ENCODE data around the gene PALMD.

PALMD gene

DNA sequence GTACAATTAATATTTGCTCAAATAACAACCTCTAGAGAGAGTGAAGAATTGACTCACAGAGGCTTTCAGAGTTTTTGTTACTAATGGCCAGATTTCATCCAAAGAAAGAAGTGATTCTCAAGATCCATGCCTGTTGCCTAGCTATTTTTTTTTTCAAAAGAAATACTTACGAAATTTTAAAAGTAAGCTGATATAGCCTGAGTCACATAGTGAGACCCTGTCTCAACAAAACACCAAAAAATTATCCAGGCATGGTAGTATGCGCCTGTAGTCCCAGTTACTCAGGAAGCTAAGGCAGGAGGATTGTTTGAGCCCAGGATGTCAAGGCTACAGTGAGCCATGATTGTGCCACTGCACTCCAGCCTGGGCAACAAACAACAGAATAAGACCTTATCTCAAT is 14.6 kb downstream of the PALMD start:
- DNase-seq (ENCODE audit: low read depth) = no peak

DNA sequence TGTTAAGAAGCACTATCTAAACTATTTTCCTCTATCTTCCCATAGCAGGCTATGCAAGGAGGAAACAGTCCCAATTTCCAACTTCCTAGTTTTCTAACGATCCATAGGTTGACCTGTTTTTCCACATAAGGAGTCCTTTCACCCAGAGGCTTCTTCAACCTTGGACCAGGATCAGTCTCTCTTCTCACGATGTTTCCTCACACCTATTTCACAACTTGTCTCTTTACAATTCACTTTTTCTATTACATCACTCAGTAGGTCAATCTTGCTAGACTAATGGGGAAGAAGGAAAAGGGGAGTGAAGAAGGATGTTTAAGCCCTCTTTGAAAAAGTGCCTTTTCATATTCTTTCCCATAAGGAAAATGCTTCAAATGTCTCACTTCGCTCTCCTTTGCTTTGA is 15.9 kb downstream of the PALMD start:
- no peak for DNase-seq (ENCODE audit: low read depth)

DNA sequence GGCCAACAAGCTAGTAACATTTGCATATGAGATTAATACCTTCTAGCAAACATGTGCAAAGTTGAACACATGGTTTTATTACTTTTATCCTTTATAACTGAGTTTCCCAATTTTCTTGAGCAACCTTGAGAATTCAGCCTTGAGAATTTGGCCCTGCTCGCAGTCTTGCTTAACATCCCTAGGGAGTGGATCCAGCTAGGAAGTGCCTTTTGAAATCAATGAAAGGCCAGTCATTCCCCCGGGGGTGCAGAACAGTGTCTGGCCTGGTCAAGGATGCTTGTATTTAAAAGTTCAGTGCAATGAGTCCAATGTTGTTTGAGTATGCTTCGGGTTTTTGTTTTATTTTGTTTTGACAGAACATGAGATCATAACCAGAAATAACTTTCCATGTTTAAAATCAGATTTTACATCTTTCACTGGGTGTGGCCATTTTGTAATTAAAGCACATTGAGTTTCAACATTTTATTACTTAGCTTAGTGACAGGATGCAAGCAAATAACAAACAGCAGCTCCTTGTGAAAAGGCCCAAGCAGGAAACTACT is 16.7 kb downstream of the PALMD start:
- no peak for DNase-seq (ENCODE audit: low read depth)

DNA sequence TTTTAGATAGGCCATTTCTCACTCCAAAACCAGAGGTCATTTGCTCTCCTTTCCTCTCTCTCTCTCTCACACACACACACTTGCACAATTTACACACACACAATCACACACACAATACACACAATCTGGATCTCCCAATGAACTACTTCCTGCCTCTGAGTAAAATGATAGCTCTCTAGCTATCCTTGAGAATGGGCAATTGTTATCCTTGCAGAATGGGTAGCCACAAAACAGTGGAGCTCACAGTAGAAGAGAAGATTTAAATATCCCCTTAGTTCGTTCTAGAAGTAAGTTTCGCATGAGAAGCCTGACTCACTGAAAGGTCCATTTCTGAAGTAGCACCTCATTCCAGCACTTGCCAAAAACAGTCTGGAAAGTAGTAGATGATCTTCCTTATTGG is 17.6 kb downstream of the PALMD start:
- DNase-seq (ENCODE audit: low read depth) = no peak

DNA sequence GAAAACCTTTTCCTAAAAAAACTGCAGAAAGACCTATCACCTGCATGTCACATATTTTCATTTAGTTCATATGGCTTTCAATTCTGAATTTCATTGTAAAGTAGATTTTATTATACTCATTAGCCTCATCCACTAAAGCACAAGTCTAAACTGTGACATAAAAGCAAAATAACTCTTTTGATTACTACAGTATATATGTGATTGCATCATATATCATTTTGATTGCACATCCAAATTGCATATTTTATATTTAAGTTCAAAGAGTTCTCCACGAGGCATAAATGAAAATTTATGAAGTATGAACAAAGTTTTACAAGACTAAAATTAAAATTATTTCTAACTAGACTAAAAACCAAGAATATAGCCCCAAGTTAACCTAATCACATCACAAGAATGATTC is 19.3 kb downstream of the PALMD start:
- no peak for DNase-seq (ENCODE audit: low read depth)

DNA sequence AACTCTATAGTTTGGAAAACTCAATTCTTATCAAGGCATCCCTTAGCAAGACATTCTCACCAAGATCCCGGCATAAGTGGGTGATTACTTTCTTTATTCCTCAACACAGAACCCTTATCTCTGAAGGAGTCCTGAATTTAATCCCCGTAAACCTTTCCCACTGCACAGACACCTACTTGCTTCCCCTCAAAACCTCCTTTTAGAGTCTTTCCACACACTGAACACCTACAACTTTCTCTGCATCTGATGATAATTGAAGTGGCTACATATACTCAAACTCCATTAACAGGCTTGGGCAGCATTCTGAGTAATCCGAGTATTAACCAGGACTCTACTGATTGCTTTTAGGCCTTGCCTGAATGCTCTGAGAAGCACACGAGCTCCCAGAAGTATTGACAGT is 23.5 kb downstream of the PALMD start:
- no peak for DNase-seq (ENCODE audit: low read depth)

DNA sequence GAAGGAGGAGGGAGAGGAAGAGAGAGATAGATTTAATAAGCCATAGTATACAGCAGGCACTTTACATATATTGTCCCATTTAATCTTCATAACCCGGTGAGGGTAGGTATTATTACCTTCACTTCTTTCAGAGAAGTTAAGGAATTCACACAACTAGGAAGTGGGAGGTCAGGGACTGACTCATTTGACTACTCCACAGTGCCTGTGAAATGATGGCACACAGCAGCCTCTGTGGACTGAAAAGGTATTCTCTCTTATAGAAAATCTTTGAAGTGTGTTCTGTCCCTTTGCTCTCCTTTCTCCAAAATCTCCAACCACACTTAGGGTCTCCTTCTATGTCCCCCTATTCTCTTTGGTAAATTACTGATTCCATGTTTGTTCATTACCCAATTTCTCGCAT is 23.9 kb downstream of the PALMD start:
- no peak for DNase-seq (ENCODE audit: low read depth)

DNA sequence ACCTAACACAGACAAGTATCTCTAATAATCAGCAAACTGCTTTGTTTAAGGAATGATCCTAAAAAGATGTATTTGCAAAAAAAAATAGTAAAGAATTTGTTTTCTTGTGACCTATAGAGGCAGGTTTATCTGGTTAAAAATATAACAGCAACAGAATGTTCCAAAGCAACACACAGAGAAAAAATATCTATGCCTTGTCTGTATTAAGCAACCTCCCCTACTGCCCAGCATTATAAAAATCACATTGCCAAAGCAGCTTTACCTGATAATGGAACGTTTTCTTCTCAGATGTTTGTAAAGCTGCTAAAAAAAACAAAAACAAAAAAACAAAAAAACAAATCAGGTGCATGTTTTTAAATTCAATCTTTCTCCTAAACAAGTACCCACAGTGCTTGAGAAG is 24.7 kb downstream of the PALMD start:
- no peak for DNase-seq (ENCODE audit: low read depth)

DNA sequence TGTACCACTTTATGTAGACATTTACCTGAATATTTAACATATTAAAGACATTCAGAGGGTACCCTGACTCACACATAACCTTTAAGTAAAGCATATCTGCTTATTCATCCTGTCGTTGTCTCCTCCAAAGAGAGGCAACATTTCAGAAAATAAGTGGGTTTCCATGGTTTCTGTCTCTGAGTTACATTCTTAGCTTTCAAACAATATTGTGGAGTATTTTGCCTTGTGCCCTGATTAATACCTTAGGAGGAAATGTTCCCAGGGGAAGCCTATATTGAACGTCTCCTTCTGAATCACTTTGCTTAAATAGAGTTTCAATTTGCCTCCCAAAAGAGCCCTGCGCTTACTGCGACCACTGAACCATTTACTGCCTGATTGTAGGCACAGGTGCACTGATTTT is 26.1 kb downstream of the PALMD start:
- no peak for DNase-seq (ENCODE audit: low read depth)

DNA sequence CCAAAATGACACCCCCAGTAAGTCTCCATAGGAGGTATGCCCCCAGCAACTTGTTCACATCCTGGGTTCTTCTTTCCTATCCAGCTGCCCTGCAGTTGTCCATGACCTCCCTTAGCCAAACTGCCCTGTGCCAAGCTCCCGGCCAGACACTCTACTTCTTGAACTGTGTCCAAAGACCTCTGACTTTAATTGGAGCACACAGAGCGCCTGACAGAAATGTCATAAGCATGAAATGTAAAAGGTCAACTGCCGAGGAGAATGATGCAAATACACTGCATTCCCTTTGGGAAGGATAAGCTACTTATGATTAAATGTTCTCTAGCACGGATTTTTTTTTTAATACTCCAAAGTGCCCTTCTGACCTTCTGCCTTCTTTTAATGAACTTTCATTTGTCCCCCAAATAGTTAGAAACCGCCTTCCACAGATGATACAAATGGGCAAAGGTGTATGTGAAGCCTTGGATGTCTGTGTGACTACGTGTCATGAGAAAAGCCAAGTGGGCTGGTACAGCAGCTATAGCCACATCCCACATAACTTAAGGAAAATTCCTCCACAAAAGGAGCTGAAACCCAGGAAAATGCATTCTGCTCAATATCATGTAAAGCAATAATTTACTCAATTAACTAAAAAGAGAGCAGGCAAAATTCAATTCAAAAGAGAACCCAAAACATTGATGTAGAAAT is 26.8 kb downstream of the PALMD start:
- DNase-seq (ENCODE audit: low read depth) = no peak

DNA sequence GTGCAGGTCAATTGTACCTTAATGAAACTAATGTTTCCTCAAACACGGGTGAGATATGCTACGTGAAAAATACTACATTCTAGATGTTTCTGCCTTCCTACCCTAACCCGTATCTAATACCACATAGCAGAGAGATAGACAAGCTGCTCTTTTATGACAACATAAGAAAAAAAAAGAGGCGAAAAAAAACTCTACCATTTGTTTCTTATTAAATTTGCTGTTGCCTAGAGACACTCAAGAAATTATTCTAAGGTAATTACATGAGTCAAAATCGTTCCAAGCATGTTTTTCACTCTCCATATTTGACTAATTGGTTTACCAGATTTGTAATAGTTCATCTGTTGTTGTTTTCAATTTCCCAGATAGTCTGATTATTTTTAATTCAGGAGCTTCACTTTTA is 27.4 kb downstream of the PALMD start:
- DNase-seq (ENCODE audit: low read depth) = no peak

DNA sequence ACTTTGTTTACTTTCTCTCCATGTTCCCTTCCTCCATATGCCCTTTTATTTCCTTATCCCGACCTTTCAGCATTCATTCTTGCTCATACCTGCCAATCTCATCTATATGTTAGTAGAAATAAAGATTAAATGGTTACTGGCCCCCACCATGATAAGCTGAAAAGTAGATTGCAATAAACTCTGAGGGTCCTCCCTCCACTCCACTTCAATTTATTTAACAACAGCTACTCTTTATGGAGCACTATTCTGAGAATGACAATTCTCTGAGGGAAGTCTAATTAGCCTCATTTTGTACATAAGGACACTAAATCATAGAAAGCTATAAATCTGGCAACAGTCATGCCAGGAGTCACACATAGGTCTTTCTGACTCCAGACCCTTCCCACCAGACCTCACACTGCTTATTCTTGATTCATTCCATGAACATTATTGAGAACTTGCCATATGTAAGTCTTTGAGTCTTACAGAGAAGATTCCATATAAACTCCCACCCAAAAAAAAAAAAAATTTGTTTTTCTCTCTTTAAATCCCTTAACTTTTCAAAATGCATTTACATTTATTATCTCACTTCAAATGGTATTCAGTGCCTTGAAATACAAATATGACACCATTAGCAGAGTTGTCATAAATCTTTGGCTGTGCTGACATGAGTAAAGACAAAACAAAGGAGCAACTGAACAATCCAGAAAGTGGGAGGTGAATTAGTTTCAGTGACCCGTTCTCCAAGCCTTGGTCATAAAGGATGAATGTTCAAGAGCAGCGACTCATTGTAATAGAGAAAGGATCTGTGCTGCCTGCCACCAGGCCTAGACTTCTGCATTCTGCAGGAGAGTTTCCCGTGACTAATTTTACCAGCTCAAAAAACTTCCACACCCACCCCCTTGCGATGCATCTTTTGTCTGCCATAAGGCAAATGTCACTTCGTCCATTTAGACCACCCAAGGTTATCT is 28.5 kb downstream of the PALMD start:
- no peak for DNase-seq (ENCODE audit: low read depth)

DNA sequence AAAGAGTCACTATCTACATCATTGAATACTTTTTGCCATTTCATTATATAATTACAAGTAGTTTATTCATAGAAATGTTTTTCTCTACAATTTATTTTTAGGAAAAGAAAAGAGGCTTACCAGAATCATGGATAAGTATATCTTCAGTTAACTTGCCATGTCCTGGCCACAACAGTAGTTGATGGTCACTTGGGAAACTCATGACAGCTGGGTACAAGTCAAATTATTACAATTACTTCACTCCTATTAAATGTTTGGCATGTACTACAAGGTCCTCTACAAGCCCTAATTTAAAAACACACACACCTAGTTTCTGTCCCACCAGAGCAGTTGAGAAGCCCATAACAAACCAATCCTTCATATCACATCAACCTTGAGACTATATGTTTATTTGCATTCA is 29.4 kb downstream of the PALMD start:
- no peak for DNase-seq (ENCODE audit: low read depth)

DNA sequence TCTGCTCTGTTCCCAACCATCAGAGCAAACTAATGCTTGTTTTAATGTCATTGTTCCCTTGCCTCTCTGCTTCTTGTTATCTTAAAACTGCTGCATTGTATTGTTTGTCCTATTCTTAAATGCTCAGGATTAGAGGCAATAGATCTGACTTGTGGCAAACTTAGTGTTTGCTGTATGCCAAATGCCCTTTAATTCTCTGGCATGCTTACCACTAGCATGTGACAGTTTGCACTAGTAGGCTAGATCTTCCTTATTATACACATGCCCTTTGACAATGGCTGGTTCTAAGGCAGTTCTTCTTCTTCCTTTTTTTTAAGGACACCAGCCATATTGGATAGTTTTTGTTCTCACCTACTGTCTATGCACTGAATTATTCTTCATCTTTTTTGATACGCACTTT is 30.1 kb downstream of the PALMD start:
- no peak for DNase-seq (ENCODE audit: low read depth)

DNA sequence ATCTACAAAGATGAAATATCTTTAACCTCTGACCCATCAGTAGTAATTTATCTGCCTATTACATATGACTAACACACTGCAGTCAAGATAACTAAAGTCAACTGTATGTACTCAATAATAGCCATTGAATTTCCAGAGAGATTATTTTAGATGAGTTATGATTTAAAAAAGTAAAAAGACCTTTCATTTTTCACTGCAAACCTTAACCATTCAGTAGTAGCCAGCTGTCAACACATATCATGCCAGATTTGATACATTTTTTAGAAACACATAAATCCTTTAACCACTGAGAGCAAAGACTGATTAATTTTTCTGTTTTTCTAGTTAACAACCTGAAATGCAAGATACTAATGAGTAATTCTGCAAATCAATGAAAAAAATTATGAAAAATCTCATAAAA is 31.0 kb downstream of the PALMD start:
- DNase-seq (ENCODE audit: low read depth) = no peak

DNA sequence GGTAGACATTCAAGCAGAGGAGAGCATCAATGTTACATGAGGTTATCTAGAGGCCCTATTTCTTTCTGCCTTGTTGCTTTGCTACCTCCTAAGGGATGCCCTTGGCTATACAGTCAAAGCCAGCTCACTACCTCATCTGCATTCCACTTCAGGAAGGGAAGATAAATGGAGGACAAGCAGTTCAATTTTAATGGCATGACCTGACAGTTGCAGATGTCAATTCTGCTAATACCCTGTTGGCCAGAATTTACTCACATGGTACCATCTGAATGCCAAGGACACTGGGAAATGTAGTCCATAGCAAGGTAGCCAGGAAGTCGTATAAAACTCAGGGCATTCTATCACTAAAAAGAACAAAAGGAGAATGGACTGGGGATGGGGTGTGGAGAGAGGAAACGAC is 31.5 kb downstream of the PALMD start:
- DNase-seq (ENCODE audit: low read depth) = no peak

DNA sequence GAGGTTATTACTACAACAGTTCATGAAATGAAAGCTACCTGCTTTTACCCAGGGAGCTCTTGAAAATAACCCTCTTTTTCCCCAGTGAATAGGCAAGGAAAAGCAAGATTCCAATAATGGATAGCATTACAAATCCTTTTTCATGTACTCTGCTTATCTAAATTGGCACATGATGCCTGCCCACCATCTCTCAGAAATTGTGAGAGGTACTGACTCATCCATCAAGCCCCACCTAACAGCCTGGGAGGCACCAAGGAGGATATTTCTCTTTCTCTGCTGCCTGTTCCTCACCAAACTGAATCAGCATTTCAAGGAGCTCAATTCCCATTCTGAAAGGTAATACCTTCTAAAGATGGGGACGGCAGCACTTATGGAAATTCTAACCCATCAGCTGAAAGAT is 34.4 kb downstream of the PALMD start:
- no peak for DNase-seq (ENCODE audit: low read depth)

DNA sequence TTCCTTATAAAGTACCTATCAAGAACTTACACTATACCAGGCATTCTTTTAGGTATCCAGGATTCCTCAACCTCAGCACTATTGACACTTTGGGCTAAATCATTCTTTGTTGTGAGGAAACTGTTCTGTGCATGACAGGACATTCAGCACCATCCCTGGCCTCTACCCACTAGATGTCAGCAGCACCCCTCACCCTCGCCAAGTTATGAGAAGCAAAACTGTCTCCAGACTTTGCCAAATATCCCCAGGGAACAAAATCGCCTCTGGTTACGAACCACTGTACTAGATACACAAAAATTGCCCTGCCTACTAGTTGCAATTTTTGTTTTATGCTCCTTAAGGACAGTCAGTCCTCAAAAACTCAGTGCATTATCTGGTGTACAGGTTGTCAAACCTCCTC is 35.7 kb downstream of the PALMD start:
- DNase-seq (ENCODE audit: low read depth) = no peak

DNA sequence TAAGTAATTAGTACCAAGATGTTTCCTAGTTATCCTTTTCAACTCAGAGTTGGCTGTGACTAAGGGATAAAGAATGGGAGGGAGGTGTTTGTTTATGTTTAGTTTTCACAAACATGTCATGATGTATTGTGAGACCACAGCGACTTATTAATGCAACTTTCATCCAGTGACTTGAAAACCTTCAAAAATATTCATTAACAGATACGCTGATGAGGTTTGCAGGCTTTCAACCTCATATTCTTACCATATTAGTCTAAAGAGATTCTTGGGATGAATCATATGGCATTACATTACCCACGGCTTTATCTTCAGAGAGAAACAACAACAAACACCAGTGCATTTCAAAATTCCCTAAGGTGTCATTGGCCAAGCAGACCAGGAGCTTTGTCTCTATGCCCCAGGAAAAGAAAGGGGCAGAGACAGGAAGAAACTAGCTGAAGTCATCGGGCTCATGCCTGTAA is 36.4 kb downstream of the PALMD start:
- DNase-seq (ENCODE audit: low read depth) = no peak

DNA sequence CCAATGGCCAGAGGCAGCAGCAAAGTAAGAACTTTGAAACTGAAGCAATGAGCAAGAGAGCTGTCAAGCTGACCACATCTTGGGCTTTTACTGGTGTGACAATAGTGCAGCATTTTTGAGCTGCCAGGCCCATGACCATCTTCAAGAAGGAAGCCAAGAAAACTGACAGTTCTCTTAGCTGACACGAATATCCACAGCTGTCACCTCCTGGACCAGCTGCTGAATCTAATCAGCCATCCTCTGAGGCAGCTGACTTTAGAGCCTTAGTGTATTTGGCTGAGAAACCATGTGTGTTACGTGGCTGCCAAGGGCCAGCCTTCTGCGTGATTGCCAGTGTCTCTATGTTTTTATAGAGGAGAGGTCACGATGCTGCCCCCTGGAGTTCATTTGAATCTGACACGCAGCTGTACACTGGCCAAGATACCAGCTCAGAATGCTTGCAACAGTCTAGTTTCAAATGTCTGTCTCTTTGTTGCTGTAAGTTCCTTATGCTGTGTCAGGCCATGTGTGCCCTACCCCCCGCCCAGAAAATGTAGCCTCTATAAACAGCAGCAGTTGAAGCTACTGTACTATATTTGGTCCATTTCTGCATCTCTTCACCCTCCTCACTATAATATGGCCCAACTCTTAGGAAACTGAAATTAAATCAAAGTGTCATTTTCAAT is 39.7 kb downstream of the PALMD start:
- no peak for DNase-seq (ENCODE audit: low read depth)

DNA sequence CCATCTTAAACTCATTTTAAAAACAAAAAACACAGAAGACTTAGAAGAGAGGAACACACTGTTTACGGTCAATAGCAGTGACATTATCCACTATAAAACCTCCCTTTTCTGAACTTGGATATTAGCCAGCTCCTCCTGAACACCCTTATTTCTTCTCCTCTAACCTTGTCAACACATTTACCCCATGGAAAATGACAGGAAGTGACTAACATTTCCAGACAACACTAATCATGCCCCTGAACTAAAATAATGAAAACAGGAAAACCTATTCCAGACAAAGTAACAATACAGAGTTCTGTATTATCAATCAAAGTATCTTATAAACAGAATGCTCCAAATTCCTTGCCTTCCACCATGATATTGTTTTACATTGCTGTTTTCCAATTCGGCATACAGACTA is 45.3 kb downstream of the PALMD start:
- DNase-seq (ENCODE audit: low read depth) = no peak

DNA sequence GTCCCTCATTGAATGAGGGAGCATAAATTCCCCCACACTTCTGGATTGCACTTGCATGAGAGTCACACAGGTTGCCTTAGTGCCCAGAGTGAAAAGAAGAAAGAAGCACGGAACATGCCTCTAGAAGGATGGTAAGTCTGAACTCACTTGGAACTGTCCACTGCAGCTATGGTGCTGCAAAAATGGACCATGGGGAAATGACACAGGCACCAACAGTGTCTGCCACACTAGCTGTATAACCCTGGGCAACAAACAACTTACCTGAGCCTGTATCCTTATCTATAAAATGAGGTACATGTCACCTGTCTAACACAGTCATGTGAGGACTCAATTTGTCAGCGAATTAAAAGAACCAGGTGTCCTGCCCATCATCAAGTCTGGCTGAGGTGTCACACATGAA is 50.7 kb downstream of the PALMD start:
- DNase-seq (ENCODE audit: low read depth) = no peak

DNA sequence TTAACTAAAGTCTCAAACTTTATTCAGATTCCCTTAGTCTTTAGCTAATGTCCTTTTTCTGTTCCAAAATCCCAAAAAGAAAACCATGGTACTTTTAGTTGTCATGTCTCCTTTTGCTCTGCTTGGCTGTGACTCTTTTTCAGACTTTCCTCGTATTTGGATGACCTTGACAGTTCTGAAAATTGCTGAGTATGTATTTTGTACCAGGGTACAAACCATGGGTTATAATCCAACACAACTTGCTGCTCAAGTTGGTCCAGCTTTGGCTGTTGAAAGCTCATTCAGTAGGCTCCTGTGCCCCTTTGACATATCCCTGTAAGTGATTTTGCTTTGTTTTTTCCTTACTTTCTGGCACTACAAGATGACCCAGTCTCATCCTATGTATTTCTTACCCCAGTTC is 51.7 kb downstream of the PALMD start:
- no peak for DNase-seq (ENCODE audit: low read depth)
